ENCODE results near the gene ADAM12.
"Not testable (repeated sequence)": the region's sequence is repeated elsewhere in the genome, so short reads cannot be mapped to it uniquely, and the experiment has no call there.

ADAM12 gene

GRCh38 chr10:126373147-126373546, 15.1 kb downstream of the ADAM12 start:
- DNase-seq: no peak

GRCh38 chr10:126372396-126372795, 15.9 kb downstream of the ADAM12 start:
- DNase-seq: no peak

- DNase-seq: no peak
Observed at GRCh38 chr10:126369125-126369710, 19.1 kb downstream of the ADAM12 start.

- no peak for DNase-seq
Observed at GRCh38 chr10:126357169-126357568, 31.1 kb downstream of the ADAM12 start.

- DNase-seq: no peak
Observed at GRCh38 chr10:126353666-126354065, 34.6 kb downstream of the ADAM12 start.

- DNase-seq: no peak
Observed at GRCh38 chr10:126352453-126352852, 35.8 kb downstream of the ADAM12 start.

- DNase-seq: no peak
Observed at GRCh38 chr10:126351021-126351420, 37.3 kb downstream of the ADAM12 start.

GRCh38 chr10:126350216-126350992, 37.9 kb downstream of the ADAM12 start:
- no peak for DNase-seq

- no peak for DNase-seq
Observed at GRCh38 chr10:126349676-126350075, 38.6 kb downstream of the ADAM12 start.

GRCh38 chr10:126349101-126349500, 39.2 kb downstream of the ADAM12 start:
- no peak for DNase-seq

- DNase-seq: not testable (repeated sequence)
Observed at GRCh38 chr10:126343496-126343895, 44.8 kb downstream of the ADAM12 start.

- DNase-seq: no peak
Observed at GRCh38 chr10:126342680-126343079, 45.6 kb downstream of the ADAM12 start.

- no peak for DNase-seq
Observed at GRCh38 chr10:126341491-126341890, 46.8 kb downstream of the ADAM12 start.

- DNase-seq: no peak
Observed at GRCh38 chr10:126337251-126337810, 50.9 kb downstream of the ADAM12 start.

- DNase-seq: no peak
Observed at GRCh38 chr10:126336801-126337200, 51.5 kb downstream of the ADAM12 start.

- DNase-seq: no peak
Observed at GRCh38 chr10:126334272-126334671, 54.0 kb downstream of the ADAM12 start.

- no peak for DNase-seq
Observed at GRCh38 chr10:126332576-126332975, 55.7 kb downstream of the ADAM12 start.

- no peak for DNase-seq
Observed at GRCh38 chr10:126331101-126331500, 57.2 kb downstream of the ADAM12 start.

GRCh38 chr10:126324826-126325225, 63.5 kb downstream of the ADAM12 start:
- DNase-seq: no peak

GRCh38 chr10:126321440-126321839, 66.8 kb downstream of the ADAM12 start:
- no peak for DNase-seq

- no peak for DNase-seq
Observed at GRCh38 chr10:126317751-126318150, 70.5 kb downstream of the ADAM12 start.

GRCh38 chr10:126315494-126316177, 72.6 kb downstream of the ADAM12 start:
- DNase-seq: no peak

GRCh38 chr10:126314863-126315493, 73.3 kb downstream of the ADAM12 start:
- no peak for DNase-seq

Measured in stimulated activated CD4-positive, alpha-beta T cell treated with anti-CD3 and anti-CD28 coated beads, Interleukin-2, amount 100 ng/mL, for 24 hours (primary cell).